Peyer's patch (tissue), 4 donors: ENCODE results near the gene CIB1.

ENCODE experiments used
- POLR2A ChIP-seq, 2 donors: fragments of 450-650 bp; IDR thresholded peaks; one replicate each; pipeline ENCODE4 v1.5.1; 2017; ENCODE audit warnings: antibody characterized with exemption in 2 of 2, mild to moderate bottlenecking in 2 of 2, moderate library complexity in 2 of 2
- TF ChIP-seq, protein P1 (sequence below), 6 experiments: fragments of 450-650 bp in 4 of 6; fragments of 200-600 bp in 2 of 6; sonication (generic) in 1 of 6; IDR thresholded peaks; one replicate each; pipeline ENCODE4 v1.5.1; 2017 to 2019; ENCODE audit warnings: antibody characterized with exemption in 6 of 6, mild to moderate bottlenecking in 3 of 6, moderate library complexity in 1 of 6

DNA sequence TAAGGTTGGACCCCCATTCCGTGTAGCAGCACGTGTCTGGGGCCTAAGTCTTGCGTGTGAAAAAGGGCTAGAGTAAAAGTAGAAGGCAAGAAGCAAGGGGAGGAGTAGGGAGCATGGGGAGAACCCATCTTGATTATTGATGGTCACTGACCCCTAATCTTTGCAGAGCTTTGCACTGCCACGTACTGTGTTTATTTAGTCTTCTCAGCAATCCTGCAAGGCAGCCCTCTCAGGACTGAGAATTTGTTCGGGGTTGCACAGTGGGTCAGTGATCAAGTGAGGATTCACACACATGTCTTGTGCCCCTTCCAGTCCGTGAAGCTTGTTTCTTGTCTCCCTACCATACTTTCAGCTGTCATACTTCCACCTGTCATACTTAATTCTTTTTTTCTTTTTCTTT, 25.4 kb downstream of the CIB1 start:
- no peak for TF ChIP-seq POLR2A (IDR thresholded peaks at IDR 0.05)
- TF ChIP-seq, protein P1, sequence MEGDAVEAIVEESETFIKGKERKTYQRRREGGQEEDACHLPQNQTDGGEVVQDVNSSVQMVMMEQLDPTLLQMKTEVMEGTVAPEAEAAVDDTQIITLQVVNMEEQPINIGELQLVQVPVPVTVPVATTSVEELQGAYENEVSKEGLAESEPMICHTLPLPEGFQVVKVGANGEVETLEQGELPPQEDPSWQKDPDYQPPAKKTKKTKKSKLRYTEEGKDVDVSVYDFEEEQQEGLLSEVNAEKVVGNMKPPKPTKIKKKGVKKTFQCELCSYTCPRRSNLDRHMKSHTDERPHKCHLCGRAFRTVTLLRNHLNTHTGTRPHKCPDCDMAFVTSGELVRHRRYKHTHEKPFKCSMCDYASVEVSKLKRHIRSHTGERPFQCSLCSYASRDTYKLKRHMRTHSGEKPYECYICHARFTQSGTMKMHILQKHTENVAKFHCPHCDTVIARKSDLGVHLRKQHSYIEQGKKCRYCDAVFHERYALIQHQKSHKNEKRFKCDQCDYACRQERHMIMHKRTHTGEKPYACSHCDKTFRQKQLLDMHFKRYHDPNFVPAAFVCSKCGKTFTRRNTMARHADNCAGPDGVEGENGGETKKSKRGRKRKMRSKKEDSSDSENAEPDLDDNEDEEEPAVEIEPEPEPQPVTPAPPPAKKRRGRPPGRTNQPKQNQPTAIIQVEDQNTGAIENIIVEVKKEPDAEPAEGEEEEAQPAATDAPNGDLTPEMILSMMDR (IDR thresholded peaks at IDR 0.05) = no peak
